ENCODE data around the gene GOLPH3L. TPM values are rescaled to one million over a fixed set of nuclear protein-coding genes. Genes with fewer than 3 reads are reported as not detected.

GOLPH3L gene
- total and polyA plus RNA-seq, 10 donors: 9.0 to 31.0 (median 23.8) TPM

GRCh38 chr1:150619576-150620509, 77.1 kb downstream of the GOLPH3L start:
- Histone ChIP-seq H3K27me3 (replicated peaks in 1 of 7) (no peaks in the 10 kb centered on the region), H3K27ac (peak overlapping the region in 7 of 8 donors; percentile 0 to 97 (median 68)), H3K4me3 (peak overlapping the region in 1 of 8 donors; percentile 4), H3K36me3 (peaks cover 0 to 91% (median 44%) of the 10 kb centered on the region in 6 donors), H3K4me1 (peaks cover 20 to 93% (median 54%) of the 10 kb centered on the region in 6 donors), H3K9me3 (no peaks in the 10 kb centered on the region)
- 33 to 49% (median 39%) methylated on average over 4 of the region's 4 CpGs for WGBS, 5 donors
- no peak for DNase-seq
- intact Hi-C loops (cut with DNase I; ENCODE audit: low total_unique reads): loop anchor here (2.0 to 5.0 kb wide), 2 partner anchors 38 to 59 kb away; no protein-coding TSS in a partner anchor
- TF ChIP-seq CTCF (IDR thresholded peaks at IDR 0.05 in 8 of 11, conservative IDR thresholded peaks at IDR 0.05 in 3 of 11): peak in 4 of 11 experiments; percentile 5 to 36 (median 21)
- peak in 1 of 3 donors; percentile 60 for TF ChIP-seq POLR2AphosphoS5 (IDR thresholded peaks at IDR 0.05)
- TF ChIP-seq POLR2A (IDR thresholded peaks at IDR 0.05): no peak

GRCh38 chr1:150615346-150616201, 81.4 kb downstream of the GOLPH3L start:
- 80 to 83% (median 83%) methylated on average over 12 of the region's 12 CpGs for WGBS, 5 donors
- no peaks in the 10 kb centered on the region for H3K9me3 ChIP-seq
- H3K27me3 ChIP-seq (replicated peaks in 1 of 7): no peaks in the 10 kb centered on the region
- intact Hi-C loops (cut with DNase I; ENCODE audit: low total_unique reads): no loop called here
- H3K27ac ChIP-seq: peak overlapping the region in 7 of 8 donors; percentile 1 to 97 (median 90)
- no peak overlapping the region for H3K4me3 ChIP-seq
- no peak for DNase-seq
- H3K4me1 ChIP-seq: peaks cover 38 to 94% (median 67%) of the 10 kb centered on the region in 6 donors
- H3K36me3 ChIP-seq: peaks cover 0 to 54% (median 20%) of the 10 kb centered on the region in 6 donors
- TF ChIP-seq POLR2AphosphoS5 (IDR thresholded peaks at IDR 0.05) (no peak), CTCF (IDR thresholded peaks at IDR 0.05 in 8 of 11, conservative IDR thresholded peaks at IDR 0.05 in 3 of 11) (no peak), POLR2A (IDR thresholded peaks at IDR 0.05) (no peak)

- no peak for DNase-seq
- H3K9me3 ChIP-seq: no peaks in the 10 kb centered on the region
- H3K4me1 ChIP-seq: peaks cover 25 to 91% (median 66%) of the 10 kb centered on the region in 6 donors
- peaks cover 0 to 40% (median 13%) of the 10 kb centered on the region in 6 donors for H3K36me3 ChIP-seq
- H3K4me3 ChIP-seq: peak overlapping the region in 2 of 8 donors; percentile 8 to 59
- TF ChIP-seq POLR2A (IDR thresholded peaks at IDR 0.05) (no peak), CTCF (IDR thresholded peaks at IDR 0.05 in 8 of 11, conservative IDR thresholded peaks at IDR 0.05 in 3 of 11) (peak in 1 of 11 experiments; percentile 14), POLR2AphosphoS5 (IDR thresholded peaks at IDR 0.05) (peak in 2 of 3 donors; percentile 35 to 89)
- peak overlapping the region; percentile 61 to 97 (median 90) for H3K27ac ChIP-seq
- WGBS, 5 donors: 28 to 44% (median 36%) methylated on average over 12 of the region's 12 CpGs
- no peaks in the 10 kb centered on the region for H3K27me3 ChIP-seq (replicated peaks in 1 of 7)
- intact Hi-C loops (cut with DNase I; ENCODE audit: low total_unique reads): no loop called here
Observed at GRCh38 chr1:150613061-150613920, 83.7 kb downstream of the GOLPH3L start.

All from spleen (tissue), 11 donors.